ENCODE measurements around the gene BNIP5.

BNIP5 gene

GRCh38 chr6:36376183-36376582 lies 39.5 kb upstream of the BNIP5 start (continued):
- no peak for TF ChIP-seq ZNF174 (tag by site-specific recombination; IDR thresholded peaks at IDR 0.05)

DNA sequence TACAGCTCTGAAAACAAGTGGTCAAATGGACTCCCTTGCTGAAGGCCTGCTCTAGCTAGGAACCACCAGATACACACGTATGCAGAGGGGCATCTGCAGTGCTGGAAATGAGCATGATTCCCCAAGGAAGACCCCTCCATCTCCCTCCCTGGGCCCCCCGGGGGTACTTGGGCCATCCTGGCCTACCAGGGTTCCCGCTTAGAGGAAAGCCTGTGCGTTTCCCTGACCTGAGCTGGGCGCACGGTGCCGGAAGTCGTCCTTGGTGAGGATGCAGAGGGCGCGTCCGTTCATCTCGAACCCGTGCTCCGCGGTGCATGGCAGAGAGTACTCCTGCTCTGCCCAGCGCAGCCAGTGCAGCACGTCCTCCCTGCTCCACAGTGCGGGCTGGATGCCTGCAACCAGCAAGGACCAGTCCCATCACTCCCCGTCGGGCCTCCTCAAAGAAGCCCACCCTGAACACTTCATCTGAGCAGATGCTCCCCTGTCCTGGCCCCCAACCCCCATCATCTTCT lies 39.0 kb upstream of the BNIP5 start:
- no peaks in the 10 kb centered on the region for H3K4me1 ChIP-seq (ENCODE audit: control insufficient read depth, insufficient read depth, low read length)
- no peaks in the 10 kb centered on the region for H3K36me3 ChIP-seq (ENCODE audit: control insufficient read depth in 2 of 2, insufficient read depth in 1 of 2, low read length in 2 of 2)
- TF ChIP-seq ZNF121 (tag by site-specific recombination; IDR thresholded peaks at IDR 0.05) = no peak
- no peak for TF ChIP-seq ZIC2 (tag by site-specific recombination; IDR thresholded peaks at IDR 0.05)
- TF ChIP-seq, protein P1, sequence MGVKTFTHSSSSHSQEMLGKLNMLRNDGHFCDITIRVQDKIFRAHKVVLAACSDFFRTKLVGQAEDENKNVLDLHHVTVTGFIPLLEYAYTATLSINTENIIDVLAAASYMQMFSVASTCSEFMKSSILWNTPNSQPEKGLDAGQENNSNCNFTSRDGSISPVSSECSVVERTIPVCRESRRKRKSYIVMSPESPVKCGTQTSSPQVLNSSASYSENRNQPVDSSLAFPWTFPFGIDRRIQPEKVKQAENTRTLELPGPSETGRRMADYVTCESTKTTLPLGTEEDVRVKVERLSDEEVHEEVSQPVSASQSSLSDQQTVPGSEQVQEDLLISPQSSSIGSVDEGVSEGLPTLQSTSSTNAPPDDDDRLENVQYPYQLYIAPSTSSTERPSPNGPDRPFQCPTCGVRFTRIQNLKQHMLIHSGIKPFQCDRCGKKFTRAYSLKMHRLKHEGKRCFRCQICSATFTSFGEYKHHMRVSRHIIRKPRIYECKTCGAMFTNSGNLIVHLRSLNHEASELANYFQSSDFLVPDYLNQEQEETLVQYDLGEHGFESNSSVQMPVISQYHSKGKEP (tag by site-specific recombination; IDR thresholded peaks at IDR 0.05) = no peak
- no peak for TF ChIP-seq KLF8 (tag by site-specific recombination; IDR thresholded peaks at IDR 0.05)
- TF ChIP-seq ZNF473 (tag by site-specific recombination; IDR thresholded peaks at IDR 0.05) = no peak
- TF ChIP-seq ZNF664 (tag by site-specific recombination; IDR thresholded peaks at IDR 0.05) = no peak
- TF ChIP-seq HIC1 (tag by site-specific recombination; IDR thresholded peaks at IDR 0.05) = no peak
- TF ChIP-seq, protein P2, sequence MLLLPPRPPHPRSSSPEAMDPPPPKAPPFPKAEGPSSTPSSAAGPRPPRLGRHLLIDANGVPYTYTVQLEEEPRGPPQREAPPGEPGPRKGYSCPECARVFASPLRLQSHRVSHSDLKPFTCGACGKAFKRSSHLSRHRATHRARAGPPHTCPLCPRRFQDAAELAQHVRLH (tag by site-specific recombination; IDR thresholded peaks at IDR 0.05) = no peak
- TF ChIP-seq SP2 (tag by site-specific recombination; IDR thresholded peaks at IDR 0.05) = no peak
- TF ChIP-seq HOXD13 (CRISPR knock-in tag; IDR thresholded peaks at IDR 0.05; ENCODE audit: borderline replicate concordance) = no peak
- TF ChIP-seq ZNF514 (tag by site-specific recombination; IDR thresholded peaks at IDR 0.05) = no peak
- TF ChIP-seq ZNF768 (tag by site-specific recombination; IDR thresholded peaks at IDR 0.05) = no peak
- no peak for TF ChIP-seq ZNF843 (tag by site-specific recombination; IDR thresholded peaks at IDR 0.05)
- no peak for TF ChIP-seq SP3 (tag by site-specific recombination; IDR thresholded peaks at IDR 0.05)
- no peak for TF ChIP-seq YY2 (tag by site-specific recombination; IDR thresholded peaks at IDR 0.05)
- TF ChIP-seq ZNF335 (tag by site-specific recombination; conservative IDR thresholded peaks at IDR 0.05) = no peak
- no peak overlapping the region for H3K4me3 ChIP-seq (ENCODE audit: low read depth, low read length)
- ChIA-PET POLR2A (no interaction called here), CTCF (no interaction called here)
- no peaks in the 10 kb centered on the region for H3K9me3 ChIP-seq (ENCODE audit: control insufficient read depth, insufficient read depth, low read depth, low read length)
- no peak overlapping the region for H3K27ac ChIP-seq (ENCODE audit: extremely low read depth, low read depth, low read length)

- ChIA-PET POLR2A (no interaction called here), CTCF (interaction anchor here (0.7 to 1.8 kb wide), 4 partner anchors 14 to 280 kb away, joined by 3 to 12 read pairs (median 3); no protein-coding TSS in a partner anchor)
- Histone ChIP-seq H3K36me3 (ENCODE audit: control insufficient read depth in 2 of 2, insufficient read depth in 1 of 2, low read length in 2 of 2) (no peaks in the 10 kb centered on the region), H3K27ac (ENCODE audit: extremely low read depth, low read depth, low read length) (no peak overlapping the region), H3K9me3 (ENCODE audit: control insufficient read depth, insufficient read depth, low read depth, low read length) (no peaks in the 10 kb centered on the region), H3K4me3 (ENCODE audit: low read depth, low read length) (no peak overlapping the region), H3K4me1 (ENCODE audit: control insufficient read depth, insufficient read depth, low read length) (no peaks in the 10 kb centered on the region)
- no peak for TF ChIP-seq ZNF132 (tag by site-specific recombination; IDR thresholded peaks at IDR 0.05; ENCODE audit: borderline replicate concordance)
- peak; percentile 82 for TF ChIP-seq ZBTB17 (tag by site-specific recombination; IDR thresholded peaks at IDR 0.05)
These were observed 38.3 kb upstream of the BNIP5 start for GRCh38 chr6:36374972-36375371.
